Neuronal stem cell (in vitro differentiated cells): ENCODE results near the gene C14orf180.

ENCODE experiments used
- DNase-seq: peaks from one replicate; pipeline ENCODE4 v3.0.0-alpha.2; 2013; ENCODE audit warnings: low spot score
- H2AFZ ChIP-seq: one replicate; pipeline ENCODE4 v1.6.1; 2013; ENCODE audit warnings: mild to moderate bottlenecking, low read length, inconsistent platforms
- H2AK5ac ChIP-seq: 2 replicates; pipeline ENCODE4 v1.6.1; 2013; ENCODE audit warnings: low read depth, mild to moderate bottlenecking, inconsistent platforms, low read length, moderate library complexity, mixed read lengths
- H2BK120ac ChIP-seq: 2 replicates; pipeline ENCODE4 v1.6.1; 2013; ENCODE audit warnings: low read depth, mild to moderate bottlenecking, inconsistent platforms, low read length, moderate library complexity, mixed read lengths
- H2BK12ac ChIP-seq: one replicate; pipeline ENCODE4 v1.6.1; 2013; ENCODE audit warnings: low read length, inconsistent platforms
- H2BK15ac ChIP-seq: 2 replicates; pipeline ENCODE4 v1.6.1; 2013; ENCODE audit warnings: mild to moderate bottlenecking, low read length, inconsistent platforms, mixed read lengths
- H2BK5ac ChIP-seq: one replicate; pipeline ENCODE4 v1.6.1; 2013; ENCODE audit warnings: inconsistent platforms, mild to moderate bottlenecking, low read length, moderate library complexity
- H3K14ac ChIP-seq: one replicate; pipeline ENCODE4 v1.6.1; 2013; ENCODE audit warnings: low read length, inconsistent platforms
- H3K18ac ChIP-seq: 2 replicates; pipeline ENCODE4 v1.6.1; 2013; ENCODE audit warnings: low read length, inconsistent platforms
- H3K23ac ChIP-seq: 2 replicates; pipeline ENCODE4 v1.6.1; 2013; ENCODE audit warnings: low read depth, mild to moderate bottlenecking, mixed read lengths, low read length, inconsistent platforms; ENCODE audit not compliant: poor library complexity
- H3K27ac ChIP-seq: replicated peaks from 3 replicates; pipeline ENCODE4 v1.5.1; 2013; ENCODE audit warnings: low read length, inconsistent platforms
- H3K27me3 ChIP-seq, 3 experiments: 2 replicates each; pipeline ENCODE4 v1.6.1; 2013; ENCODE audit warnings: low read length in 3 of 3, mild to moderate bottlenecking in 2 of 3, inconsistent platforms in 1 of 3, low read depth in 1 of 3, mixed read lengths in 1 of 3, moderate library complexity in 1 of 3; ENCODE audit not compliant: control insufficient read depth in 3 of 3, insufficient read depth in 3 of 3
- H3K36me3 ChIP-seq, 2 donors: replicated peaks in 1 of 2; 2 replicates each; pipeline ENCODE4 v1.6.1; 2013; ENCODE audit warnings: low read length in 2 of 2; ENCODE audit not compliant: control insufficient read depth in 2 of 2, insufficient read depth in 2 of 2
- H3K4ac ChIP-seq: 2 replicates; pipeline ENCODE4 v1.6.1; 2013; ENCODE audit warnings: inconsistent platforms, mild to moderate bottlenecking, low read length, moderate library complexity
- H3K4me1 ChIP-seq, 2 donors: 1 replicate in 1 of 2; 2 replicates in 1 of 2; pipeline ENCODE4 v1.6.1; 2013; ENCODE audit warnings: low read length in 2 of 2, low read depth in 1 of 2; ENCODE audit not compliant: control insufficient read depth in 2 of 2, insufficient read depth in 1 of 2
- H3K4me2 ChIP-seq: one replicate; pipeline ENCODE4 v1.6.1; 2013; ENCODE audit warnings: mild to moderate bottlenecking, low read length, inconsistent platforms; ENCODE audit not compliant: insufficient read depth, poor library complexity, severe bottlenecking
- H3K4me3 ChIP-seq, 2 donors: 2 replicates each; pipeline ENCODE4 v1.5.1; 2013; ENCODE audit warnings: low read length in 2 of 2, mild to moderate bottlenecking in 2 of 2, inconsistent platforms in 1 of 2, moderate library complexity in 1 of 2
- H3K79me1 ChIP-seq: one replicate; pipeline ENCODE4 v1.6.1; 2013; ENCODE audit warnings: low read depth, mild to moderate bottlenecking, inconsistent platforms, low read length, moderate library complexity
- H3K9ac ChIP-seq: one replicate; pipeline ENCODE4 v1.6.1; 2013; ENCODE audit warnings: mild to moderate bottlenecking, low read depth, low read length, inconsistent platforms; ENCODE audit not compliant: poor library complexity
- H3K9me3 ChIP-seq, 2 donors: replicated peaks in 1 of 2; 2 replicates each; pipeline versions ENCODE3 to v1.6.1; 2013; ENCODE audit warnings: low read length in 2 of 2, mild to moderate bottlenecking in 2 of 2, inconsistent platforms in 1 of 2, low read depth in 1 of 2, mixed read lengths in 1 of 2, moderate library complexity in 1 of 2; ENCODE audit not compliant: control insufficient read depth in 2 of 2, insufficient read depth in 1 of 2
- H4K8ac ChIP-seq: one replicate; pipeline ENCODE4 v1.6.1; 2013; ENCODE audit warnings: low read depth, mild to moderate bottlenecking, inconsistent platforms, low read length, moderate library complexity
- H4K91ac ChIP-seq: one replicate; pipeline ENCODE4 v1.6.1; 2013; ENCODE audit warnings: low read length, low read depth, mild to moderate bottlenecking, inconsistent platforms; ENCODE audit not compliant: poor library complexity
- WGBS, 2 donors: extraction: QIAGEN DNeasy Blood & Tissue Kit; methylation state at CpG; one replicate each; pipeline ENCODE4 v1.1.7; 2013; ENCODE audit warnings: missing lambda C conversion rate in 2 of 2, mixed read lengths in 1 of 2; ENCODE audit not compliant: insufficient read length in 2 of 2, insufficient replicate concordance in 1 of 2; ENCODE audit errors: extremely low coverage in 2 of 2; 5-methylcytosine and 5-hydroxymethylcytosine counted together

The C14orf180 gene

DNA sequence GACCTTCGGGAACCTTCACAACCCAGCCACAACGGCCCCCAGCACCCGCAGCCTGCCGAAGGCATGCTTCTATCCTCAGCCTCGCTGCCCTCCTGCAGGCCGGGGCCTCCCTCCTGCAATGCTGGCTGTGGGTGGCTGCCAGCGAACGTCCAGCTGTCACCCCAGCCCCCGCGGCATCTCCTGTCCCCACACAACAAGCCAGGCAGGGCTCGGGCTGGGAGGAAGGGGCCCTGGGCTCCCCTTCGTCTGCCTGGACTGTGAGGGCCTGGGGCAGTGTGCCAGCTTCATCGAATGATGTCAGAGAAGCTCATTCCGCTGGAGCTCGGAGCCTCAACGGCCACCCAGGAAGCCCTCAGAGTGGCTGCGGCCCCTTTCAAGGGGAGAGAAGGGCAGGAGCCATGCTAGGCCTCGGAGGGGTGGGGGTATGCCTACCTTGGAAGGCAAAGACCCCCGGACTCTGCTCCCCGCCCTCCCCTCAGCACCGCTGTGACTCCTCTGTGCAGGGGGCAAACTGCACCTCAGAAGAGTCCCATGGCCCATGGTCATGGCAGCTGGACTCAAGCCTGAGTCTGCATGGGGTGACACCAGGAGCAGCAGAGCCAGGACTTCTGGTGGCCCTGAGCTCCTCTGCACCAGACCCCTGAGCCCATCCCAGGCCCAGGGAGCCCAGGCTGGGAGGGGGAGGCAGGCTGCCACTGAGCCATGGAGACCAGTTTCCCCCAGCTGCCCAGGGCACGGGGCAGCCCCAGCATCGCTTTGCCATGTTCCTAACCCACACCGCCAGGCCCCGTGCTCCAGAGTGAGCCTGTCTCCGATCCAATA lies 24.7 kb upstream of the C14orf180 start:
- Histone ChIP-seq H3K14ac (peak overlapping the region; percentile 75), H3K23ac (peak overlapping the region; percentile 96), H3K4me2 (no peak overlapping the region), H2BK5ac (peak overlapping the region; percentile 50), H3K4me3 (no peak overlapping the region), H4K91ac (no peak overlapping the region), H2BK15ac (peak overlapping the region; percentile 85), H3K36me3 (no peaks in the 10 kb centered on the region), H3K9ac (peak overlapping the region; percentile 63), H3K9me3 (no peaks in the 10 kb centered on the region), H2AFZ (no peak overlapping the region), H3K27ac (no peak overlapping the region), H2BK12ac (peak overlapping the region; percentile 73), H2BK120ac (no peak overlapping the region), H3K4ac (no peak overlapping the region), H3K27me3 (peaks cover 0 to 77% (median 0%) of the 10 kb centered on the region in 3 experiments), H3K4me1 (no peaks in the 10 kb centered on the region), H3K18ac (peak overlapping the region; percentile 90), H3K79me1 (peaks cover 4% of the 10 kb centered on the region), H2AK5ac (peak overlapping the region; percentile 94), H4K8ac (no peak overlapping the region)
- DNase-seq: no peak
- WGBS, 2 donors: no CpG with 5 or more reads among the region's 26 CpGs

DNA sequence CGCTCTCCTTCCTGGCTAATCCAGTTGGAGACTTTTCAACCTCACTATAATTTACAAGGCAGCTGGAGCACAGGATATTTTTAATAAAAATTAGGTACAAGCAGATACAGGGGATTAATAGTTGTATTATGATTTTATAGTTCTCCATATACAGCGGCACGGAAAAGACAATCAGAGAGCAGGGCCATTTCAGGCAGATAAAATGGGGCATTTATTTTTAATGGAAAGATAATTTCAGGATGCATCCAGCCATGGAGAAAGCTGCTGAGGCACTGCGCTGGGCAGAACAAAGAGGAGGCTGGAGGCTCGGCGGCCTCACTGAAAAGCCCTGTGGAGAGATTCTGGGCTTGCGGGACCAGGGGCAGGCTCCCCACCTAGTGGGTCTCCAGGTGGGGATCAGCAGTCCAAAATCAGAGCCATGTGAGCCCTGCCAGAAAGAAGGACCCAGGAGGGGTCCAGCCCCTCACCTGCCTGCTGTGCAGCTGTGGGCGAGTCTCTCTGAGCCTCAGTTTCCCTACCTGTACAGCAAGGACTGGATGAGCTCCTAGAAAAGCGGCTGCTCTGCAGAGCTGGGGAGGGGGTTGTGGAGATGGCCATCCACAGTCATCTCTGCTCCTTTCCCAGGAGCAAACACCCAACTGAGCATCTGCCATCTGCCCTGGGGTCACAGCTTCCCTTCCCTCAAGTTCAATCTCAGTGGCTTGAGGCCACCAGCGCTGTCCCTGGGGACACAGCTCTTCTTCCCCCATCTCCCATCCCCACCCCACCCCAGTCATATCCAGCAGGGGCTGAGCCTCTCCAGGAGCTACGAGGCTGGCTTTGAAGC lies 23.9 kb upstream of the C14orf180 start:
- peak overlapping the region; percentile 89 for H3K18ac ChIP-seq
- no peaks in the 10 kb centered on the region for H3K9me3 ChIP-seq
- H2BK12ac ChIP-seq: no peak overlapping the region
- peak overlapping the region; percentile 75 for H3K14ac ChIP-seq
- WGBS, 2 donors: no CpG with 5 or more reads among the region's 11 CpGs
- H2BK120ac ChIP-seq: no peak overlapping the region
- H3K36me3 ChIP-seq: no peaks in the 10 kb centered on the region
- no peak overlapping the region for H3K4me3 ChIP-seq
- peaks cover 0 to 75% (median 0%) of the 10 kb centered on the region in 3 experiments for H3K27me3 ChIP-seq
- H2BK5ac ChIP-seq: no peak overlapping the region
- no peak overlapping the region for H3K9ac ChIP-seq
- H3K27ac ChIP-seq: no peak overlapping the region
- H4K8ac ChIP-seq: no peak overlapping the region
- H3K4me1 ChIP-seq: no peaks in the 10 kb centered on the region
- no peak overlapping the region for H3K4ac ChIP-seq
- H3K79me1 ChIP-seq: peaks cover 4% of the 10 kb centered on the region
- peak overlapping the region; percentile 61 for H2AK5ac ChIP-seq
- no peak overlapping the region for H2AFZ ChIP-seq
- no peak overlapping the region for H4K91ac ChIP-seq
- H3K4me2 ChIP-seq: no peak overlapping the region
- no peak overlapping the region for H3K23ac ChIP-seq
- DNase-seq: no peak
- peak overlapping the region; percentile 85 for H2BK15ac ChIP-seq

DNA sequence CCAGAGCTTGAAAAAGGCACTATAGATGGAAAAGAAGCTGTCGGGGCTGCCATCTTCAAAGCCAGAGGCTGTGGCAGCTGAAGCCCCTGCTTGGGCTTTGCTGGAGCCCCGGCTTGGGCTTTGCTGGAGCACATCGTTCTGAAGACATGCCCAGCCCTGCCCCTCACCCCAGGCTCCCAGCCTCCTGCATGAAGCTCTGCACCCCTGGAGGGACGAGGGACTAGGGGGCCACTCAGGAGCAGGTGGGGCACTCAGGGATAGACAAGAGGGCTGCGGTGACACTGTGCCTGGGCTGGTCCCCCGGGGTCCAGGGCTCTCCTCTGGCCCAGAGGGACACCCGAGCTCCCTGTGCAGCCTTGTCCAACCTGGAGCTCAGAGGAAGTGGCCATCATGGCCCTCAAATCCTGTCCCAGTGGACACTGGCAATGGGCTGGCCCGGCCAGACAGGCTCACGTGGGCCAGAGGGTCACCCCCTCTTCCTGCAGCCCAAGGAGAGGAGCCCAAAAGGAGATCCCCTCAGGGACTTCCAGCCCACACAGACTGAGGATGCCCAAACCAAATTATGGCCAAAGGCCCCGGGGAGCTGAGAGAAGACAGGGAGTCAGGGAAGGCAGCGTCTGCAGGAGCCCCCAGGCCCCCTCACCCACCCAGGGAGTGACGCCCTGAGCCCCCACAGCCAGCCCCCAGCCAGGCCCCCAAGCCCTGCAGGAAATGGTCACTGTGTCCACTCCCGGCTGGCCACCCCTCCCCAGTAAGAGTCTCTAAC lies 23.1 kb upstream of the C14orf180 start:
- WGBS, 2 donors: no CpG with 5 or more reads among the region's 13 CpGs
- peak overlapping the region; percentile 73 for H2BK12ac ChIP-seq

More for the DNA sequence above, 23.1 kb upstream of the C14orf180 start:
- Histone ChIP-seq H2AFZ (no peak overlapping the region), H3K4me1 (no peaks in the 10 kb centered on the region), H2BK5ac (peak overlapping the region; percentile 60), H3K18ac (peak overlapping the region; percentile 89), H2AK5ac (peak overlapping the region; percentile 53), H3K9ac (no peak overlapping the region), H2BK120ac (no peak overlapping the region), H3K9me3 (no peaks in the 10 kb centered on the region), H3K27ac (no peak overlapping the region), H3K4me2 (no peak overlapping the region), H4K8ac (no peak overlapping the region), H2BK15ac (peak overlapping the region; percentile 85), H3K79me1 (peaks cover 4% of the 10 kb centered on the region), H3K4ac (no peak overlapping the region), H3K36me3 (no peaks in the 10 kb centered on the region), H3K14ac (peak overlapping the region; percentile 31), H4K91ac (no peak overlapping the region), H3K27me3 (peaks cover 0 to 71% (median 0%) of the 10 kb centered on the region in 3 experiments), H3K4me3 (no peak overlapping the region), H3K23ac (no peak overlapping the region)
- DNase-seq: no peak
